IMR-90 (cell line): Measurements from ENCODE around the gene ZBTB11. TPM values are rescaled to one million over a fixed set of nuclear protein-coding genes. Genes with fewer than 3 reads are reported as not detected.
A peak's percentile ranks its signal among the peaks of the same experiment; 100 is the strongest.

Experiments
- ATAC-seq: fragments of 200-7000 bp; cut with Tn5 transposase; 2 replicates; pipeline ENCODE4 v1.9.1; 2020; ENCODE audit warnings: low read depth, mild to moderate bottlenecking, moderate library complexity
- BruUV-seq: library from RNA; stranded (reverse); fragments of 400-500 nt; replicated peaks from 2 replicates; lab custom pipeline; 2021; lab: Mats Ljungman, UMichigan
- CTCF ChIA-PET: fragments of 300-600 bp; formaldehyde crosslinking; extraction: SDS; loops from one replicate; lab custom pipeline; 2021; ENCODE audit warnings: antibody characterized with exemption; lab: Yijun Ruan, JAX
- POLR2A ChIA-PET: fragments of 300-600 bp; sonication (Branson Sonifier 250); formaldehyde crosslinking; loops from one replicate; lab custom pipeline; 2022; ENCODE audit warnings: antibody characterized with exemption; ENCODE audit not compliant: unreplicated experiment; lab: Charles Lee
- DNase-seq: peaks from one replicate; pipeline ENCODE4 v3.0.0; 2013
- H2AFZ ChIP-seq: replicated peaks from 2 replicates; pipeline ENCODE3; 2013; ENCODE audit warnings: low read length, mild to moderate bottlenecking; ENCODE audit not compliant: poor library complexity
- H2AK5ac ChIP-seq: 2 replicates; pipeline ENCODE4 v1.6.1; 2013; ENCODE audit warnings: low read depth, low read length, inconsistent platforms
- H2AK9ac ChIP-seq: replicated peaks from 2 replicates; pipeline ENCODE3; 2013; ENCODE audit warnings: mild to moderate bottlenecking, low read depth, low read length, moderate library complexity; ENCODE audit not compliant: poor library complexity
- H2BK120ac ChIP-seq: 2 replicates; pipeline ENCODE4 v1.6.1; 2013; ENCODE audit warnings: low read depth, low read length, inconsistent platforms
- H2BK15ac ChIP-seq: 3 replicates; pipeline ENCODE4 v1.6.1; 2013; ENCODE audit warnings: low read depth, low read length, inconsistent platforms
- H2BK20ac ChIP-seq: 2 replicates; pipeline ENCODE4 v1.6.1; 2013; ENCODE audit warnings: low read depth, mild to moderate bottlenecking, inconsistent platforms, low read length, moderate library complexity
- H2BK5ac ChIP-seq: 2 replicates; pipeline ENCODE4 v1.6.1; 2013; ENCODE audit warnings: mild to moderate bottlenecking, low read depth, low read length, inconsistent platforms; ENCODE audit not compliant: poor library complexity, severe bottlenecking
- H3K14ac ChIP-seq: replicated peaks from 2 replicates; pipeline ENCODE4 v1.6.1; 2013; ENCODE audit warnings: low read depth, low read length, inconsistent platforms
- H3K18ac ChIP-seq: 2 replicates; pipeline ENCODE4 v1.6.1; 2013; ENCODE audit warnings: low read depth, low read length, control low read depth
- H3K23ac ChIP-seq: 2 replicates; pipeline ENCODE4 v1.6.1; 2013; ENCODE audit warnings: low read depth, low read length, inconsistent platforms
- H3K27ac ChIP-seq: 2 replicates; pipeline ENCODE4 v1.5.1; 2013; ENCODE audit warnings: mild to moderate bottlenecking, control low read depth, low read length; ENCODE audit not compliant: insufficient read depth
- H3K27me3 ChIP-seq: 2 replicates; pipeline ENCODE4 v1.6.1; 2013; ENCODE audit warnings: low read length; ENCODE audit not compliant: control insufficient read depth, insufficient read depth
- H3K36me3 ChIP-seq: 2 replicates; pipeline ENCODE4 v1.6.1; 2013; ENCODE audit warnings: low read length, mixed read lengths; ENCODE audit not compliant: control insufficient read depth, insufficient read depth
- H3K4ac ChIP-seq: 2 replicates; pipeline ENCODE4 v1.6.1; 2013; ENCODE audit warnings: low read depth, low read length, inconsistent platforms
- H3K4me1 ChIP-seq: 2 replicates; pipeline ENCODE4 v1.6.1; 2013; ENCODE audit warnings: low read length, mixed read lengths; ENCODE audit not compliant: control insufficient read depth, insufficient read depth
- H3K4me2 ChIP-seq: 2 replicates; pipeline ENCODE4 v1.6.1; 2013; ENCODE audit warnings: low read depth, mild to moderate bottlenecking, control low read depth, low read length, moderate library complexity
- H3K4me3 ChIP-seq: 2 replicates; pipeline ENCODE4 v1.5.1; 2013; ENCODE audit warnings: low read depth, mild to moderate bottlenecking, control low read depth, low read length, moderate library complexity; ENCODE audit not compliant: insufficient read depth
- H3K56ac ChIP-seq: 2 replicates; pipeline ENCODE4 v1.6.1; 2013; ENCODE audit warnings: low read length, inconsistent platforms; ENCODE audit not compliant: insufficient read depth; ENCODE audit errors: extremely low read depth
- H3K79me1 ChIP-seq, 2 experiments: 2 replicates each; pipeline ENCODE4 v1.6.1; 2013; ENCODE audit warnings: low read length in 2 of 2, inconsistent platforms in 1 of 2, low read depth in 1 of 2
- H3K9ac ChIP-seq: 2 replicates; pipeline ENCODE4 v1.6.1; 2013; ENCODE audit warnings: low read depth, low read length, control low read depth
- H3K9me1 ChIP-seq: 2 replicates; pipeline ENCODE4 v1.6.1; 2013; ENCODE audit warnings: low read length, inconsistent platforms; ENCODE audit not compliant: insufficient read depth
- H3K9me3 ChIP-seq: 2 replicates; pipeline ENCODE4 v1.6.1; 2013; ENCODE audit warnings: low read length; ENCODE audit not compliant: control insufficient read depth, insufficient read depth
- H4K20me1 ChIP-seq: 2 replicates; pipeline ENCODE4 v1.6.1; 2013; ENCODE audit warnings: low read length, inconsistent platforms; ENCODE audit not compliant: insufficient read depth
- H4K5ac ChIP-seq: 2 replicates; pipeline ENCODE4 v1.6.1; 2013; ENCODE audit warnings: mild to moderate bottlenecking, low read depth, low read length, control low read depth
- H4K8ac ChIP-seq, 2 experiments: 2 replicates each; pipeline ENCODE4 v1.6.1; 2013; ENCODE audit warnings: low read depth in 2 of 2, low read length in 2 of 2, control low read depth in 1 of 2, inconsistent platforms in 1 of 2
- H4K91ac ChIP-seq: 2 replicates; pipeline ENCODE4 v1.6.1; 2013; ENCODE audit warnings: low read depth, low read length, inconsistent platforms; ENCODE audit not compliant: insufficient read depth
- BHLHE40 ChIP-seq: fragments of 150-350 bp; IDR thresholded peaks from 2 replicates; pipeline ENCODE4 v1.6.1; 2016; ENCODE audit warnings: mild to moderate bottlenecking, low read depth, low read length
- CEBPB ChIP-seq: IDR thresholded peaks from 2 replicates; pipeline ENCODE4 v1.6.1; 2012; ENCODE audit warnings: low read depth, low read length, improper control_type of control experiment
- CHD1 ChIP-seq: IDR thresholded peaks from 2 replicates; pipeline ENCODE4 v1.6.1; 2012; ENCODE audit warnings: low read depth, low read length, improper control_type of control experiment
- CTCF ChIP-seq: conservative IDR thresholded peaks from 2 replicates; pipeline ENCODE4 v1.5.1; 2012; ENCODE audit warnings: mild to moderate bottlenecking, low read depth, low read length, improper control_type of control experiment
- ELK1 ChIP-seq: fragments of 150-350 bp; IDR thresholded peaks from 2 replicates; pipeline ENCODE4 v1.6.1; 2016; ENCODE audit warnings: low read depth, mild to moderate bottlenecking, low read length, moderate library complexity, borderline replicate concordance
- FOS ChIP-seq: fragments of 150-350 bp; IDR thresholded peaks from 2 replicates; pipeline ENCODE4 v1.6.1; 2016; ENCODE audit warnings: low read depth, low read length
- MAFK ChIP-seq: IDR thresholded peaks from 2 replicates; pipeline ENCODE4 v1.6.1; 2012; ENCODE audit warnings: low read depth, low read length, improper control_type of control experiment
- MAZ ChIP-seq: IDR thresholded peaks from 2 replicates; pipeline ENCODE4 v1.6.1; 2012; ENCODE audit warnings: low read depth, mild to moderate bottlenecking, low read length, improper control_type of control experiment, moderate library complexity, borderline replicate concordance
- MXI1 ChIP-seq: IDR thresholded peaks from 2 replicates; pipeline ENCODE4 v1.6.1; 2012; ENCODE audit warnings: low read depth, mild to moderate bottlenecking, low read length, moderate library complexity, borderline replicate concordance
- NFE2L2 ChIP-seq: fragments of 150-350 bp; IDR thresholded peaks from 2 replicates; pipeline ENCODE4 v1.6.1; 2016; ENCODE audit warnings: low read depth, mild to moderate bottlenecking, low read length
- POLR2A ChIP-seq: IDR thresholded peaks from 2 replicates; pipeline ENCODE4 v1.6.1; 2012; ENCODE audit warnings: mild to moderate bottlenecking, low read depth, low read length
- RAD21 ChIP-seq: IDR thresholded peaks from 2 replicates; pipeline ENCODE4 v1.6.1; 2012; ENCODE audit warnings: low read length, improper control_type of control experiment
- RCOR1 ChIP-seq: IDR thresholded peaks from 2 replicates; pipeline ENCODE4 v1.6.1; 2012; ENCODE audit warnings: mild to moderate bottlenecking, low read length, improper control_type of control experiment; ENCODE audit not compliant: insufficient replicate concordance
- RFX5 ChIP-seq: IDR thresholded peaks from 2 replicates; pipeline ENCODE4 v1.8.0; 2012; ENCODE audit warnings: low read depth, mild to moderate bottlenecking, low read length, moderate library complexity
- SMC3 ChIP-seq: fragments of 150-350 bp; IDR thresholded peaks from 2 replicates; pipeline ENCODE4 v1.6.1; 2016; ENCODE audit warnings: low read depth, mild to moderate bottlenecking, antibody characterized with exemption, low read length, moderate library complexity
- whole genome bisulfite sequencing, 2 experiments: methylation state at CpG; one replicate each; pipeline versions ENCODE4 v1.1.5 to v1.1.7; 2013; ENCODE audit warnings: missing lambda C conversion rate in 2 of 2; ENCODE audit not compliant: insufficient read length in 1 of 2; ENCODE audit errors: extremely low coverage in 2 of 2; 5-methylcytosine and 5-hydroxymethylcytosine counted together
- dilution Hi-C: fragments of 300-500 bp; cut with HindIII; formaldehyde crosslinking; loops from one replicate; pipeline ENCODE4 v1.14.3; 2018; ENCODE audit warnings: low sequenced_read_pairs; ENCODE audit not compliant: unreplicated experiment
- in situ Hi-C: fragments of 300-500 bp; cut with MboI; formaldehyde crosslinking; loops from 3 replicates; pipeline ENCODE4 v1.14.3; 2019; ENCODE audit warnings: low sequenced_read_pairs, inconsistent platforms, mixed read lengths
- intact Hi-C: fragments of 100-400 bp; cut with micrococcal nuclease; formaldehyde crosslinking; loops from 2 replicates; pipeline ENCODE4 v1.10.0; 2022
- polyA plus RNA-seq, 3 experiments: library from polyadenylated mRNA; depleted of rRNA; stranded (reverse); fragments of >200 nt; gene quantifications; 2 replicates each; pipeline ENCODE4 v1.2.3, GENCODE V29; 2012; ENCODE audit warnings: low replicate concordance in 1 of 3
- total RNA-seq: library from RNA; depleted of rRNA; stranded (reverse); fragments of >200 nt; gene quantifications from 2 replicates; pipeline ENCODE4 v1.2.3, GENCODE V29; 2012

ZBTB11 gene
- total and polyA plus RNA-seq, 2 of the 4 experiments (the other 2 are of a cell fraction) = 6.0 to 17.2 TPM

- H3K23ac ChIP-seq = peak within 1 kb of the TSS; percentile 84
- 0 out of 2 replicates have a peak within 1 kb of the TSS, but pooled peaks have one; percentile 16 for H2AK5ac ChIP-seq
- ATAC-seq (peak; percentile 98), DNase-seq (peak; percentile 90)
- peak within 1 kb of the TSS; percentile 85 for H3K56ac ChIP-seq
- peak within 1 kb of the TSS; percentile 76 for H4K5ac ChIP-seq
- H3K18ac ChIP-seq = peak within 1 kb of the TSS; percentile 29
- BruUV-seq = no TSS peak
- H3K4ac ChIP-seq = peak within 1 kb of the TSS; percentile 74
- dilution Hi-C loops (no loop called here), intact Hi-C loops (loop anchor here (2.0 kb wide), 1 partner anchor 56 kb away; no protein-coding TSS in a partner anchor), in situ Hi-C loops (no loop called here)
- peak within 1 kb of the TSS; percentile 62 for H2BK120ac ChIP-seq
- H3K4me1 ChIP-seq = no peaks in the 10 kb centered on the region
- H2BK5ac ChIP-seq = peak within 1 kb of the TSS; percentile 85
- H3K27me3 ChIP-seq = no peaks in the 10 kb centered on the region
- peaks cover 14 to 17% of the 10 kb centered on the region in 2 experiments for H3K79me1 ChIP-seq
- no peaks in the 10 kb centered on the region for H3K9me3 ChIP-seq
- H3K36me3 ChIP-seq = peaks cover 5% of the 10 kb centered on the region; the same call in 1 of the 2 replicates
- H3K9me1 ChIP-seq = no peaks in the 10 kb centered on the region
- peak within 1 kb of the TSS; percentile 96 for H2AFZ ChIP-seq
- H2AK9ac ChIP-seq = peak within 1 kb of the TSS; percentile 74
- peak within 1 kb of the TSS; percentile 65 to 99 for H4K8ac ChIP-seq
- peak within 1 kb of the TSS; percentile 88 for H3K4me2 ChIP-seq
- peak within 1 kb of the TSS; percentile 89 for H3K9ac ChIP-seq
- H4K20me1 ChIP-seq = no peaks in the 10 kb centered on the region
- 1% methylated on average over 21 of the region's 49 CpGs; no CpG with 5 or more reads in 1 of the 2 experiments for WGBS, 2 experiments
- peak within 1 kb of the TSS; percentile 89 for H3K4me3 ChIP-seq
- peak within 1 kb of the TSS; percentile 65 for H3K27ac ChIP-seq
- ChIA-PET CTCF (interaction anchor here (0.9 to 1.4 kb wide), 3 partner anchors 17 to 501 kb away, joined by 3 to 8 read pairs (median 6); no protein-coding TSS in a partner anchor), POLR2A (no interaction called here)
- no peak within 1 kb of the TSS for H2BK20ac ChIP-seq
- peak within 1 kb of the TSS; percentile 84 for H3K14ac ChIP-seq
- H4K91ac ChIP-seq = peak within 1 kb of the TSS; percentile 83
- peak within 1 kb of the TSS; percentile 64; the same call in 1 of the 3 replicates for H2BK15ac ChIP-seq
- no peak for TF ChIP-seq ELK1
- TF ChIP-seq FOS = no peak
- no peak for TF ChIP-seq NFE2L2
- 0 out of 2 replicates have a peak, but pooled peaks have one; percentile 0 for TF ChIP-seq RAD21
- TF ChIP-seq CEBPB = no peak
- no peak for TF ChIP-seq CTCF
- TF ChIP-seq POLR2A = no peak
- no peak for TF ChIP-seq BHLHE40
- TF ChIP-seq MAZ = peak; percentile 57
- TF ChIP-seq SMC3 = no peak
- no peak for TF ChIP-seq RCOR1
- no peak for TF ChIP-seq RFX5
- TF ChIP-seq MXI1 = peak; percentile 66; the same call in 1 of the 2 replicates
- no peak for TF ChIP-seq CHD1
- no peak for TF ChIP-seq MAFK
Measured at GRCh38 chr3:101724329-101725193, 47.6 kb upstream of the ZBTB11 start, which contains the start of gene CEP97. TSS of gene CEP97 (plus strand) at chr3:101724614. CDS start at chr3:101724677, 63 bp downstream.
